ENCODE results near the gene USP31. TPM values are rescaled to one million over a fixed set of nuclear protein-coding genes. Genes with fewer than 3 reads are reported as not detected.

USP31 gene
- total and polyA plus RNA-seq, 2 of the 8 experiments (the other 6 are each of a cell fraction or from before 2014, with no cell fraction given), result 6.7 to 19.0 TPM

GRCh38 chr16:23080329-23080728 lies 68.9 kb downstream of the USP31 start:
- 80% methylated on average over 1 of the region's 1 CpG; no CpG with 5 or more reads in 1 of the 2 experiments for WGBS, 2 experiments (ENCODE audit: extremely low coverage in 1 of 2, insufficient coverage in 1 of 2, insufficient read length in 1 of 2, insufficient replicate concordance in 2 of 2, low coverage in 1 of 2, low lambda C conversion rate in 2 of 2, missing lambda C conversion rate in 1 of 2)
- Histone ChIP-seq H3K9ac (replicated peaks in 1 of 4; ENCODE audit: extremely low read depth in 1 of 4, low read depth in 3 of 4, low read length in 3 of 4) (no peak overlapping the region), H3K4me1 (replicated peaks in 1 of 4; ENCODE audit: control insufficient read depth in 3 of 4, insufficient read depth in 4 of 4, low read length in 3 of 4) (peaks cover 0 to 7% (median 0%) of the 10 kb centered on the region in 4 experiments; a peak in 2 of 7 replicates), H2AFZ (ENCODE audit: low read length) (no peak overlapping the region), H4K8ac (ENCODE audit: extremely low read depth, insufficient read depth, low read length) (no peak overlapping the region), H2BK120ac (replicated peaks; ENCODE audit: low read depth, low read length) (no peak overlapping the region), H3K56ac (replicated peaks; ENCODE audit: insufficient read length, low read depth, low read length) (no peak overlapping the region), H3K18ac (ENCODE audit: extremely low read depth, low read length) (no peak overlapping the region), H3K27ac (ENCODE audit: low read depth, low read length) (no peak overlapping the region), H3K36me3 (ENCODE audit: control insufficient read depth in 2 of 4, insufficient read depth in 4 of 4, low read length in 3 of 4) (peaks cover 0 to 25% (median 12%) of the 10 kb centered on the region in 4 experiments; a peak in 6 of 8 replicates), H4K20me1 (replicated peaks in 1 of 2; ENCODE audit: control insufficient read depth in 1 of 2, insufficient read depth in 2 of 2, low read length in 2 of 2) (no peaks in the 10 kb centered on the region), H2BK15ac (ENCODE audit: low read length) (no peak overlapping the region), H3K4me3 (ENCODE audit: extremely low read depth in 1 of 4, insufficient read depth in 2 of 4, low read depth in 3 of 4, low read length in 4 of 4) (no peak overlapping the region), H3K4me2 (ENCODE audit: insufficient read depth in 1 of 2, low read depth in 2 of 2, low read length in 2 of 2) (no peak overlapping the region), H2AK5ac (ENCODE audit: low read depth, low read length) (no peak overlapping the region), H3K79me1 (ENCODE audit: low read depth, low read length) (peaks cover 3% of the 10 kb centered on the region; the same call in 1 of the 2 replicates), H3K79me2 (ENCODE audit: control insufficient read depth in 1 of 2, insufficient read depth in 2 of 2, low read length in 2 of 2) (no peaks in the 10 kb centered on the region), H4K91ac (replicated peaks; ENCODE audit: insufficient read length, low read length) (no peak overlapping the region), H3K9me3 (ENCODE audit: insufficient read depth in 2 of 2, low read depth in 1 of 2, low read length in 1 of 2) (no peaks in the 10 kb centered on the region), H3K27me3 (replicated peaks in 1 of 4; ENCODE audit: control insufficient read depth in 3 of 4, extremely low read depth in 1 of 4, insufficient read depth in 3 of 4, low read length in 3 of 4) (peaks cover 0 to 1% (median 0%) of the 10 kb centered on the region in 4 experiments; a peak in 1 of 7 replicates), H3K23ac (ENCODE audit: insufficient read length) (no peak overlapping the region), H4K5ac (ENCODE audit: insufficient read length, low read depth, low read length) (no peak overlapping the region), H2BK20ac (ENCODE audit: low read length) (no peak overlapping the region), H3K4ac (replicated peaks; ENCODE audit: insufficient read length, low read depth, low read length) (no peak overlapping the region), H3K23me2 (ENCODE audit: low read depth, low read length) (no peaks in the 10 kb centered on the region), H2BK12ac (ENCODE audit: low read depth, low read length) (no peak overlapping the region), H3K14ac (ENCODE audit: insufficient read length) (no peak overlapping the region), H2BK5ac (ENCODE audit: low read depth, low read length) (no peak overlapping the region)
- FAIRE-seq, result no peak
- no peak for DNase-seq (ENCODE audit: low read depth in 1 of 2, low spot score in 2 of 2)
- POLR2A ChIA-PET (ENCODE audit: partially characterized antibody), result no interaction called here
- CTCF ChIA-PET (ENCODE audit: partially characterized antibody), result interaction anchor here (1.1 kb wide), 1 partner anchor 10 kb away, joined by 3 read pairs; no protein-coding TSS in a partner anchor
- TF ChIP-seq, protein P1, sequence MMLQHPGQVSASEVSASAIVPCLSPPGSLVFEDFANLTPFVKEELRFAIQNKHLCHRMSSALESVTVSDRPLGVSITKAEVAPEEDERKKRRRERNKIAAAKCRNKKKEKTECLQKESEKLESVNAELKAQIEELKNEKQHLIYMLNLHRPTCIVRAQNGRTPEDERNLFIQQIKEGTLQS (IDR thresholded peaks at IDR 0.05; ENCODE audit: insufficient read depth, low read depth, low read length), result no peak
- no peak for TF ChIP-seq JUN (IDR thresholded peaks at IDR 0.05; ENCODE audit: low read depth, low read length)
- TF ChIP-seq POU5F1 (IDR thresholded peaks at IDR 0.05; ENCODE audit: low read depth, low read length), result no peak
- no peak for TF ChIP-seq TBP (IDR thresholded peaks at IDR 0.05; ENCODE audit: low read depth, low read length)
- no peak for TF ChIP-seq EGR1 (IDR thresholded peaks at IDR 0.05; ENCODE audit: borderline replicate concordance, low read depth, low read length)
- TF ChIP-seq ATF2 (IDR thresholded peaks at IDR 0.05; ENCODE audit: low read length), result no peak
